GM13976 (cell line): ENCODE measurements around the gene RAB24.

ENCODE experiments used
- DNase-seq: peaks from one replicate; pipeline ENCODE4 v3.0.0; 2012; ENCODE audit warnings: low spot score
- CTCF ChIP-seq: IDR thresholded peaks from 2 replicates; pipeline ENCODE4 v1.5.1; 2012; ENCODE audit warnings: borderline replicate concordance, mild to moderate bottlenecking; ENCODE audit not compliant: insufficient read depth; ENCODE audit errors: extremely low read depth, missing control alignments, control extremely low read depth
- in situ Hi-C: fragments of 300-500 bp; cut with MboI; formaldehyde crosslinking; loops from one replicate; pipeline ENCODE4 v1.12.0; 2022; ENCODE audit warnings: low sequenced_read_pairs, mixed read lengths, inconsistent platforms; ENCODE audit not compliant: unreplicated experiment

The RAB24 gene

DNA sequence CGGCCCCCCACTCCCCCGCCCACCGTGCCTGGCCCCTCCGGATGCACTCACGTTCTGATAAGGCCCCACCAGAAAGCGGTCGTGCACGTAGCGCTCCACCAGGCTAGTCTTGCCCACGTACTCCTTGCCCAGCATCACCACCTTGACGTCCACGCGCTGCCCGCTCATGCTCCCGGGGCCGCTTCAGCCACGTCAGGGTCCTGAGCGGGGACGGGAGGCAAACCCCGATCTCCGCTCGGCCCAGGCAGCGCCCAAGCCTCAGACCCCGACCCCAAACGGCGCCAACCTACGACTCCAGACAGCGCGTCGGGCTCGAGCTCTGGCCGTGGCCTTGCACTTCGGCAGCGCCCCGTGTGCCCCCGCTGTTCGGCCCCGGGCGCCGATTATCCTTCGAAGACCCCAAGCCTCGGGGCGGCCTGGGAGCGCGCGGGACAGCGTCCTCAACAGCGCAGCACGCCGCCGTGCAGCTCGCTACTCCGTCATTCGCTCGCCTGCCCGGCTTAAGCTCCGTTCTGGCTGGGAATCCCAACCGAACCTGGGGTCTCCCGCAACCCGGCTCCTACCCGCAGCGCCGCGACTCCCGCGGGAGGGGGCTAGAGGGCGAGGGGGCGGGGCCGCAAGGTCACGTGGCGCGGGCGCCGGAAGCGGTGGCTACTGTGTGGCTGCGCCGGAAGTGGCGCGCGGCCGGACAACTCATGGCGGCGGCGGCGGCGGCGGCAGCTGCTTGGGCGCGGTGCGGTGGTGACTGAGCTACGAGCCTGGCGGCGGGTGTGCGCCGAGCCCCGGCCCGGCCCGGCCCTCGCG lies at the start of gene RAB24, which contains the start of gene PRELID1:
Gene RAB24 (minus strand): TSS at position 599 of the 804 bp plus-strand sequence. CDS start 431 bp downstream, at position 168.
Gene PRELID1 (plus strand): TSS at position 679 of the 804 bp plus-strand sequence. CDS start 187 bp downstream, outside the sequence.
- peak; percentile 93 for DNase-seq
- in situ Hi-C loops, result no loop called here
- peak; percentile 15 for TF ChIP-seq CTCF

DNA sequence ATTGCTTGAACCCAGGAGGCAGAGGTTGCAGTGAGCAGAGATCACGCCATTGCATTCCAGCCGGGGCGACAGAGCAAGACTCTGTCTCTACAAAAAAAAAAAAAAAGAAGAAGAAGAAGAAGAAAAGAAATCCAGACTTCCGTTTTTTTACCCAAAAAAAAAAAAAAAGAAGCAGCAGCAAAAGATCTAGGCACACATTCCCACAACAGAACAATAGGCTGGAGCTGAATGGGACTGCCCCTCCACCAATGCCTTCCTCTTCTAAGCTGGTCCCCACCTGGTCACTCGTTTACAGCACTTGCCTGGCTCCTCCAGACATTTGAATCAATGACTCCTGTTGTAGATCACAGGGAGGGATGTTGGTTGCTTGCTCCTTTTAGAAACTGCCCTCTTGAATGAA lies 49.6 kb upstream of the RAB24 start:
- no peak for TF ChIP-seq CTCF
- in situ Hi-C loops, result no loop called here

DNA sequence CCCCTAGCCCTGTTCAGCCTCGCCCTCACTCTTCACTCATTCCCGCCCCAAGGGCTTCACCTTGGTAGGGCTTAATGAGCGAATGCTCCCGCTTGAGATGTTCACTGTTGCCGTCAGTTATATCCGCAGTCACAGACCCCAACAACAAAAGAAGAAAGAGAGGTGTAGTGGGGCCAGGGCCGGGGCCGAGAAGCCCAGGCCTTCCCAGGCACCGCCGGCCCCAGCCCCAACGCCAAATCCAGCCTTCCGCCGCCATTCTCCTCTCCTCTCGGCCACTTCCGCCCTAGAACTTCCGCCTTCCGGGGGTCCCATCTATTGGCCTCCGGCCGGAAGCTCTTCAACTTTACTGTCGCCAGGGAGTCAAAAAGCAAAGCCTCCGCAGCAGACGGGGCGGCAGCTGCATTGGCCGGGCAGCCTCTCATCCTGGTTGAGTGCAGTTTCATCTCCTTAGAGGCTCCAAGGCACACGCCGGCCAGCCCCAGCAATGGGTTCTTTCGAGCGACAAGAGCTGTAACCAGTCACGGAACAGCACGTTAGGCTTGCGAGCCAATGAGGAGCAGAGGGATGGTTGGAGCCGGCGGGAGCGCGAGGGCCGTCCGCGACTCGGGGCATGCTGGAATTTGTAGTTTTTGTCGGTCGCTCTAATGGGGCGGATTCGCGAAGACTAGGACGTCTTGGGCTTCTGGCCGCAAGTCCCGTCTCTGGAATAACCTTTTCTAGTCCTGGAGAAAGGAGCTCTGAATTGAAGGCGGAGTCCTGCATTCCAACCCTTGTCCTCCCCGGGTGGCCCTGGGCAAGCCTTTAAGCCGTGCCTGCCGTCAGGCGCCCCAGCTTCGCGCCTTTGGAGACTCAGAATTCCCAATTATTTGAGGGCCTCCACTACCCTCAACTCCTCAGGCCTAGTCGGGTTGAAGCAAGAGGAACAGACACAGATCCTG lies 48.1 kb upstream of the RAB24 start, which contains the start of gene LMAN2:
Gene LMAN2 (minus strand): TSS at position 277 of the 938 bp plus-strand sequence. CDS start 21 bp downstream, at position 256.
- peak; percentile 96 for DNase-seq
- in situ Hi-C loops, result no loop called here
- no peak for TF ChIP-seq CTCF

More for the DNA sequence above, 49.6 kb upstream of the RAB24 start:
- DNase-seq, result no peak

- TF ChIP-seq CTCF, result no peak
- no peak for DNase-seq
- in situ Hi-C loops, result no loop called here
Measured at GRCh38 chr5:177350776-177351391, 47.4 kb upstream of the RAB24 start.

DNA sequence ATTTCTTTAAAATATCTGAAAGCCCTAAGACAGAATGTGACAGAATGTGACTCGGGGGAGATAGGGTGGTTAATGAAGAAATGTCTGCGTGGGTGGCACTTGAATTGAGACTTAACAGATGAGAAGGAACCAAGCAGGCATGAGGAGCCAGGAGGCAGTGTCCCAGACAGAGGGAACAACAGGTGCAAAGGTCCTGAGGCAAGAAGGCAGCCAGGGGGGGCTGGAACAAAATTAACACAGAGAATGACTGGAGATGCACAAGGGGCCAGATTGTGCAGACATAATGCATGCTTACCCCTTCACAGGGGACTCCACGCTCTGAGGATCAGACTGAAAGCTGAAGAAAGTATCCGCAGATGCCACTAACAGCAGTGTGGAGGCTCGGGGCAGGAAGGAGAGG lies 46.2 kb upstream of the RAB24 start:
- DNase-seq, result no peak
- TF ChIP-seq CTCF, result no peak
- in situ Hi-C loops, result no loop called here

GRCh38 chr5:177349362-177349647 lies 45.8 kb upstream of the RAB24 start:
- no peak for TF ChIP-seq CTCF
- DNase-seq, result no peak

More at GRCh38 chr5:177349362-177349647, 45.8 kb upstream of the RAB24 start:
- in situ Hi-C loops, result no loop called here
